H9 (cell line): ENCODE data around the gene PROC. TPM values are rescaled to one million over a fixed set of nuclear protein-coding genes. Genes with fewer than 3 reads are reported as not detected.

Experiments
- DNase-seq: peaks from one replicate; pipeline ENCODE4 v3.0.0-alpha.2; 2017
- H2AFZ ChIP-seq: one replicate; pipeline ENCODE4 v1.6.1; 2013; ENCODE audit warnings: mild to moderate bottlenecking, low read length, control low read depth, moderate library complexity
- H2AK5ac ChIP-seq: 2 replicates; pipeline ENCODE4 v1.6.1; 2013; ENCODE audit warnings: low read length, control low read depth, mixed read lengths; ENCODE audit not compliant: insufficient read length
- H2BK120ac ChIP-seq: one replicate; pipeline ENCODE4 v1.6.1; 2013; ENCODE audit warnings: low read depth, mild to moderate bottlenecking, low read length, control low read depth, inconsistent platforms; ENCODE audit not compliant: poor library complexity, severe bottlenecking
- H2BK12ac ChIP-seq: 2 replicates; pipeline ENCODE4 v1.6.1; 2013; ENCODE audit warnings: low read length, control low read depth, mixed read lengths, low read depth; ENCODE audit not compliant: insufficient read length
- H2BK15ac ChIP-seq: 2 replicates; pipeline ENCODE4 v1.6.1; 2013; ENCODE audit warnings: low read depth, low read length, control low read depth
- H2BK20ac ChIP-seq: one replicate; pipeline ENCODE4 v1.6.1; 2013; ENCODE audit warnings: low read depth, mild to moderate bottlenecking, low read length, control low read depth, inconsistent platforms; ENCODE audit not compliant: poor library complexity, severe bottlenecking
- H2BK5ac ChIP-seq: 2 replicates; pipeline ENCODE4 v1.6.1; 2013; ENCODE audit warnings: low read length, control low read depth, mixed read lengths; ENCODE audit not compliant: insufficient read length
- H3K14ac ChIP-seq: 2 replicates; pipeline ENCODE4 v1.6.1; 2013; ENCODE audit warnings: low read length, control low read depth; ENCODE audit not compliant: insufficient read depth
- H3K18ac ChIP-seq: 2 replicates; pipeline ENCODE4 v1.6.1; 2013; ENCODE audit warnings: low read depth, mild to moderate bottlenecking, mixed read lengths, low read length, control low read depth; ENCODE audit not compliant: insufficient read length
- H3K23ac ChIP-seq: 2 replicates; pipeline ENCODE4 v1.6.1; 2013; ENCODE audit warnings: low read length, control low read depth, mixed read lengths, low read depth; ENCODE audit not compliant: insufficient read length
- H3K23me2 ChIP-seq: 2 replicates; pipeline ENCODE4 v1.6.1; 2013; ENCODE audit warnings: low read depth, mild to moderate bottlenecking, mixed read lengths, low read length, control low read depth; ENCODE audit not compliant: insufficient read length, poor library complexity, severe bottlenecking
- H3K27ac ChIP-seq: 2 replicates; pipeline ENCODE4 v1.5.1; 2013; ENCODE audit warnings: low read length, control low read depth, mixed read lengths, low read depth; ENCODE audit not compliant: insufficient read length
- H3K27me3 ChIP-seq: 2 replicates; pipeline ENCODE4 v1.6.1; 2013; ENCODE audit warnings: low read length, control low read depth, inconsistent platforms; ENCODE audit not compliant: insufficient read depth
- H3K4ac ChIP-seq: 2 replicates; pipeline ENCODE4 v1.6.1; 2013; ENCODE audit warnings: low read depth, mild to moderate bottlenecking, control low read depth, inconsistent platforms, low read length, moderate library complexity
- H3K4me1 ChIP-seq: 2 replicates; pipeline ENCODE4 v1.6.1; 2013; ENCODE audit warnings: low read length, control low read depth, inconsistent platforms; ENCODE audit not compliant: insufficient read depth
- H3K4me2 ChIP-seq: 2 replicates; pipeline ENCODE4 v1.6.1; 2013; ENCODE audit warnings: low read length, control low read depth, mixed read lengths; ENCODE audit not compliant: insufficient read length, insufficient read depth
- H3K56ac ChIP-seq: 2 replicates; pipeline ENCODE4 v1.6.1; 2013; ENCODE audit warnings: low read depth, mild to moderate bottlenecking, mixed read lengths, low read length, control low read depth; ENCODE audit not compliant: insufficient read length
- H3K79me1 ChIP-seq: 2 replicates; pipeline ENCODE4 v1.6.1; 2013; ENCODE audit warnings: low read depth, mild to moderate bottlenecking, moderate library complexity, low read length, control low read depth, inconsistent platforms; ENCODE audit not compliant: insufficient read depth, poor library complexity, severe bottlenecking
- H3K79me2 ChIP-seq: 2 replicates; pipeline ENCODE4 v1.6.1; 2013; ENCODE audit warnings: low read length, control low read depth, inconsistent platforms; ENCODE audit not compliant: insufficient read depth
- H3K9ac ChIP-seq: 2 replicates; pipeline ENCODE4 v1.6.1; 2013; ENCODE audit warnings: low read length, control low read depth, mixed read lengths; ENCODE audit not compliant: insufficient read length; ENCODE audit errors: extremely low read depth
- H3K9me3 ChIP-seq: one replicate; pipeline ENCODE4 v1.6.1; 2013; ENCODE audit warnings: low read depth, low read length, inconsistent platforms; ENCODE audit not compliant: control insufficient read depth
- H3T11ph ChIP-seq: one replicate; pipeline ENCODE4 v1.6.1; 2013; ENCODE audit warnings: mild to moderate bottlenecking, low read length, control low read depth, inconsistent platforms
- H4K20me1 ChIP-seq: one replicate; pipeline ENCODE4 v1.6.1; 2013; ENCODE audit not compliant: control insufficient read depth, insufficient read length, insufficient read depth
- H4K5ac ChIP-seq: 2 replicates; pipeline ENCODE4 v1.6.1; 2013; ENCODE audit warnings: low read depth, mild to moderate bottlenecking, mixed read lengths, low read length, control low read depth; ENCODE audit not compliant: insufficient read length
- H4K8ac ChIP-seq: replicated peaks from 2 replicates; pipeline ENCODE4 v1.6.1; 2013; ENCODE audit warnings: low read length, control low read depth, mixed read lengths, low read depth; ENCODE audit not compliant: insufficient read length
- H4K91ac ChIP-seq: 2 replicates; pipeline ENCODE4 v1.6.1; 2013; ENCODE audit warnings: low read depth, mild to moderate bottlenecking, moderate library complexity, mixed read lengths, low read length, control low read depth; ENCODE audit not compliant: insufficient read length
- H3K27ac Mint-ChIP-seq, 3 experiments: 2 replicates in 2 of 3; 3 replicates in 1 of 3; pipeline ENCODE4 v1.8.0; 2020 to 2021; ENCODE audit warnings: mixed read lengths in 3 of 3, mild to moderate bottlenecking in 1 of 3, moderate library complexity in 1 of 3
- H3K27me3 Mint-ChIP-seq: 2 replicates; pipeline ENCODE4 v1.8.0; 2021; ENCODE audit warnings: low read depth, mild to moderate bottlenecking, moderate library complexity, mixed read lengths
- H3K36me3 Mint-ChIP-seq, 3 experiments: 2 replicates in 2 of 3; 3 replicates in 1 of 3; pipeline ENCODE4 v1.8.0; 2020 to 2021; ENCODE audit warnings: low read depth in 3 of 3, mixed read lengths in 3 of 3; ENCODE audit not compliant: insufficient read depth in 1 of 3
- H3K4me1 Mint-ChIP-seq, 2 experiments: 2 replicates each; pipeline ENCODE4 v1.8.0; 2020; ENCODE audit warnings: mixed read lengths in 2 of 2
- H3K4me3 Mint-ChIP-seq, 2 experiments: 2 replicates in 1 of 2; 3 replicates in 1 of 2; pipeline ENCODE4 v1.8.0; 2020 to 2021; ENCODE audit warnings: mild to moderate bottlenecking in 2 of 2, mixed read lengths in 2 of 2, moderate library complexity in 1 of 2
- H3K9me3 Mint-ChIP-seq, 2 experiments: 2 replicates in 1 of 2; 3 replicates in 1 of 2; pipeline ENCODE4 v1.8.0; 2020; ENCODE audit warnings: mild to moderate bottlenecking in 2 of 2, mixed read lengths in 2 of 2, moderate library complexity in 1 of 2
- WGBS: extraction: QIAGEN DNeasy Blood & Tissue Kit; methylation state at CpG from one replicate; pipeline ENCODE4 v1.1.7; 2013; ENCODE audit warnings: missing lambda C conversion rate, low lambda C conversion rate, mixed read lengths; ENCODE audit not compliant: insufficient read length; ENCODE audit errors: extremely low coverage; 5-methylcytosine and 5-hydroxymethylcytosine counted together
- total RNA-seq: library from RNA; stranded (reverse); gene quantifications from 2 replicates; pipeline ENCODE4 v1.2.1, GENCODE V29; 2021
- TF ChIP-seq, protein P1 (sequence below): fragments of 200-600 bp; sonication (generic); conservative IDR thresholded peaks from 3 replicates; pipeline ENCODE4 v1.8.0; 2021; ENCODE audit warnings: antibody characterized with exemption, mild to moderate bottlenecking

Gene PROC
- total RNA-seq, 1 experiment from 2014 or later, result 0.61 TPM

DNA sequence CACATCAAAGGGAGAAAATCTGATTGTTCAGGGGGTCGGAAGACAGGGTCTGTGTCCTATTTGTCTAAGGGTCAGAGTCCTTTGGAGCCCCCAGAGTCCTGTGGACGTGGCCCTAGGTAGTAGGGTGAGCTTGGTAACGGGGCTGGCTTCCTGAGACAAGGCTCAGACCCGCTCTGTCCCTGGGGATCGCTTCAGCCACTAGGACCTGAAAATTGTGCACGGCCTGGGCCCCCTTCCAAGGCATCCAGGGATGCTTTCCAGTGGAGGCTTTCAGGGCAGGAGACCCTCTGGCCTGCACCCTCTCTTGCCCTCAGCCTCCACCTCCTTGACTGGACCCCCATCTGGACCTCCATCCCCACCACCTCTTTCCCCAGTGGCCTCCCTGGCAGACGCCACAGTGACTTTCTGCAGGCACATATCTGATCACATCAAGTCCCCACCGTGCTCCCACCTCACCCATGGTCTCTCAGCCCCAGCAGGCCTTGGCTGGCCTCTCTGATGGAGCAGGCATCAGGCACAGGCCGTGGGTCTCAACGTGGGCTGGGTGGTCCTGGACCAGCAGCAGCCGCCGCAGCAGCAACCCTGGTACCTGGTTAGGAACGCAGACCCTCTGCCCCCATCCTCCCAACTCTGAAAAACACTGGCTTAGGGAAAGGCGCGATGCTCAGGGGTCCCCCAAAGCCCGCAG is 3.8 kb downstream of the PROC start:
- Histone ChIP-seq H3K18ac (no peak overlapping the region), H4K20me1 (no peaks in the 10 kb centered on the region), H3K9me3 (no peaks in the 10 kb centered on the region), H3K23me2 (peaks cover 10% of the 10 kb centered on the region), H2BK5ac (no peak overlapping the region), H3K4me1 (no peaks in the 10 kb centered on the region), H3K4me2 (peak overlapping the region; percentile 78), H4K91ac (no peak overlapping the region), H3K79me1 (no peaks in the 10 kb centered on the region), H3K9ac (no peak overlapping the region), H2BK20ac (no peak overlapping the region), H3K27me3 (peaks cover 5% of the 10 kb centered on the region; the same call in 1 of the 2 replicates), H3K27ac (no peak overlapping the region), H3K4ac (no peak overlapping the region), H3K56ac (no peak overlapping the region), H2BK12ac (no peak overlapping the region), H3K79me2 (no peaks in the 10 kb centered on the region), H2AFZ (no peak overlapping the region), H2AK5ac (no peak overlapping the region), H2BK15ac (no peak overlapping the region), H3K23ac (no peak overlapping the region), H2BK120ac (no peak overlapping the region), H3K14ac (no peak overlapping the region; the same call in 1 of the 2 replicates), H4K5ac (no peak overlapping the region), H4K8ac (no peak overlapping the region), H3T11ph (no peak overlapping the region)
- peak overlapping the region; percentile 50 to 84 for H3K4me3 Mint-ChIP-seq
- peaks cover 72% of the 10 kb centered on the region for H3K27me3 Mint-ChIP-seq
- TF ChIP-seq, protein P1, sequence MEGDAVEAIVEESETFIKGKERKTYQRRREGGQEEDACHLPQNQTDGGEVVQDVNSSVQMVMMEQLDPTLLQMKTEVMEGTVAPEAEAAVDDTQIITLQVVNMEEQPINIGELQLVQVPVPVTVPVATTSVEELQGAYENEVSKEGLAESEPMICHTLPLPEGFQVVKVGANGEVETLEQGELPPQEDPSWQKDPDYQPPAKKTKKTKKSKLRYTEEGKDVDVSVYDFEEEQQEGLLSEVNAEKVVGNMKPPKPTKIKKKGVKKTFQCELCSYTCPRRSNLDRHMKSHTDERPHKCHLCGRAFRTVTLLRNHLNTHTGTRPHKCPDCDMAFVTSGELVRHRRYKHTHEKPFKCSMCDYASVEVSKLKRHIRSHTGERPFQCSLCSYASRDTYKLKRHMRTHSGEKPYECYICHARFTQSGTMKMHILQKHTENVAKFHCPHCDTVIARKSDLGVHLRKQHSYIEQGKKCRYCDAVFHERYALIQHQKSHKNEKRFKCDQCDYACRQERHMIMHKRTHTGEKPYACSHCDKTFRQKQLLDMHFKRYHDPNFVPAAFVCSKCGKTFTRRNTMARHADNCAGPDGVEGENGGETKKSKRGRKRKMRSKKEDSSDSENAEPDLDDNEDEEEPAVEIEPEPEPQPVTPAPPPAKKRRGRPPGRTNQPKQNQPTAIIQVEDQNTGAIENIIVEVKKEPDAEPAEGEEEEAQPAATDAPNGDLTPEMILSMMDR, result no peak
- H3K9me3 Mint-ChIP-seq, result peaks cover 0 to 2% of the 10 kb centered on the region in 2 experiments; a peak in 1 of 5 replicates
- no peaks in the 10 kb centered on the region for H3K36me3 Mint-ChIP-seq
- H3K27ac Mint-ChIP-seq, result peak overlapping the region in 1 of 3 experiments; percentile 40; a peak in 1 of 7 replicates
- peaks cover 14 to 19% of the 10 kb centered on the region in 2 experiments for H3K4me1 Mint-ChIP-seq
- WGBS, result no CpG with 5 or more reads among the region's 16 CpGs
- no peak for DNase-seq
